Gastroesophageal sphincter (tissue), 3 donors: ENCODE measurements around the gene SMARCB1.

Experiments used
- EP300 ChIP-seq: sonication (generic); formaldehyde crosslinking; IDR thresholded peaks from one replicate; pipeline ENCODE4 v1.6.1; 2017; ENCODE audit warnings: antibody characterized with exemption, mild to moderate bottlenecking
- POLR2A ChIP-seq, 2 donors: fragments of 450-650 bp; IDR thresholded peaks; one replicate each; pipeline ENCODE4 v1.6.1; 2017; ENCODE audit warnings: antibody characterized with exemption in 2 of 2, mild to moderate bottlenecking in 2 of 2, moderate library complexity in 1 of 2
- POLR2AphosphoS5 ChIP-seq: sonication (generic); formaldehyde crosslinking; IDR thresholded peaks from one replicate; pipeline ENCODE4 v1.6.1; 2017; ENCODE audit warnings: antibody characterized with exemption
- TF ChIP-seq, protein P1 (sequence below), 4 experiments: fragments of 200-600 bp in 2 of 4; fragments of 450-650 bp in 2 of 4; sonication (generic) in 1 of 4; IDR thresholded peaks; one replicate each; pipeline ENCODE4 v1.5.1; 2017 to 2019; ENCODE audit warnings: antibody characterized with exemption in 4 of 4, mild to moderate bottlenecking in 2 of 4, moderate library complexity in 2 of 4

DNA sequence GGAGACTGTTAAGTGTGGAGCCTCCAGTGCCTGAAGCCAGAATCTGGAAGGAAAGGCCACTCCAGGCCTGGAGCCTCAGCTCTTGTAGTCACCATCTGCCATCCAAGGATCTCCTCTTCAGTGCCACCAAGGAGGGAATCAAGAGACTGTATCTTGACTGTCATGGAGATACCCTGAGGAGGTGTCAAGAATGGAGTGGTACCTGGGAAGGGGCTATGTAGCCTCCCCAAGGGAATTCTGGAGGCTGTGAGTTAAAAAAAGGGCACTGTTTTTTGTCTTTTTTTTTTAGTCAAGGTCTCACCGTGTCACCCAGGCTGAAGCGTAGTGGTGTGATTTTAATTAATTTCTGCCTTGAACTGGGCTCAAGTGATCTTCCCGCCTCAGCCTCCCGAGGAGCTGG lies 27.2 kb upstream of the SMARCB1 start:
- TF ChIP-seq, protein P1, sequence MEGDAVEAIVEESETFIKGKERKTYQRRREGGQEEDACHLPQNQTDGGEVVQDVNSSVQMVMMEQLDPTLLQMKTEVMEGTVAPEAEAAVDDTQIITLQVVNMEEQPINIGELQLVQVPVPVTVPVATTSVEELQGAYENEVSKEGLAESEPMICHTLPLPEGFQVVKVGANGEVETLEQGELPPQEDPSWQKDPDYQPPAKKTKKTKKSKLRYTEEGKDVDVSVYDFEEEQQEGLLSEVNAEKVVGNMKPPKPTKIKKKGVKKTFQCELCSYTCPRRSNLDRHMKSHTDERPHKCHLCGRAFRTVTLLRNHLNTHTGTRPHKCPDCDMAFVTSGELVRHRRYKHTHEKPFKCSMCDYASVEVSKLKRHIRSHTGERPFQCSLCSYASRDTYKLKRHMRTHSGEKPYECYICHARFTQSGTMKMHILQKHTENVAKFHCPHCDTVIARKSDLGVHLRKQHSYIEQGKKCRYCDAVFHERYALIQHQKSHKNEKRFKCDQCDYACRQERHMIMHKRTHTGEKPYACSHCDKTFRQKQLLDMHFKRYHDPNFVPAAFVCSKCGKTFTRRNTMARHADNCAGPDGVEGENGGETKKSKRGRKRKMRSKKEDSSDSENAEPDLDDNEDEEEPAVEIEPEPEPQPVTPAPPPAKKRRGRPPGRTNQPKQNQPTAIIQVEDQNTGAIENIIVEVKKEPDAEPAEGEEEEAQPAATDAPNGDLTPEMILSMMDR (IDR thresholded peaks at IDR 0.05), result no peak
- no peak for TF ChIP-seq POLR2A (IDR thresholded peaks at IDR 0.05)
- TF ChIP-seq POLR2AphosphoS5, result no peak
- no peak for TF ChIP-seq EP300
